H1 (cell line): Measurements from ENCODE around the gene MYF5. TPM values are rescaled to one million over a fixed set of nuclear protein-coding genes. Genes with fewer than 3 reads are reported as not detected.

Experiments
- CTCF ChIA-PET: fragments of 300-600 bp; sonication (Branson Sonifier 250); formaldehyde crosslinking; loops from one replicate; lab custom pipeline; 2021; ENCODE audit not compliant: partially characterized antibody; lab: Charles Lee
- POLR2A ChIA-PET: fragments of 300-600 bp; sonication (Branson Sonifier 250); formaldehyde crosslinking; loops from one replicate; lab custom pipeline; 2021; ENCODE audit warnings: inconsistent platforms; ENCODE audit not compliant: partially characterized antibody; lab: Charles Lee
- DNase-seq, 2 experiments: peaks; one replicate each; pipeline versions ENCODE4 v3.0.0 to v3.0.0-alpha.2; 2010 to 2022; ENCODE audit warnings: low spot score in 2 of 2, low read depth in 1 of 2, mixed read lengths in 1 of 2
- FAIRE-seq: peaks from 2 replicates; lab custom pipeline; 2011; peaks lifted over from hg19 to GRCh38; lab: Jason Lieb, UNC
- H2AFZ ChIP-seq: 2 replicates; pipeline ENCODE4 v1.8.1; 2012; ENCODE audit warnings: low read length, inconsistent platforms
- H2AK5ac ChIP-seq: 2 replicates; pipeline ENCODE4 v1.6.1; 2013; ENCODE audit warnings: low read depth, low read length
- H2BK120ac ChIP-seq: replicated peaks from 2 replicates; pipeline ENCODE3; 2013; ENCODE audit warnings: low read depth, low read length, inconsistent platforms
- H2BK12ac ChIP-seq: 2 replicates; pipeline ENCODE4 v1.6.1; 2013; ENCODE audit warnings: low read depth, low read length
- H2BK15ac ChIP-seq: 2 replicates; pipeline ENCODE4 v1.6.1; 2013; ENCODE audit warnings: low read length
- H2BK20ac ChIP-seq: 2 replicates; pipeline ENCODE4 v1.6.1; 2013; ENCODE audit warnings: low read length
- H2BK5ac ChIP-seq: 2 replicates; pipeline ENCODE4 v1.6.1; 2013; ENCODE audit warnings: low read depth, low read length
- H3K14ac ChIP-seq: 2 replicates; pipeline ENCODE4 v1.6.1; 2013; ENCODE audit warnings: inconsistent platforms; ENCODE audit not compliant: insufficient read length
- H3K18ac ChIP-seq: 2 replicates; pipeline ENCODE4 v1.6.1; 2013; ENCODE audit warnings: low read length; ENCODE audit errors: extremely low read depth
- H3K23ac ChIP-seq: 2 replicates; pipeline ENCODE4 v1.6.1; 2013; ENCODE audit warnings: inconsistent platforms; ENCODE audit not compliant: insufficient read length
- H3K23me2 ChIP-seq: 2 replicates; pipeline ENCODE4 v1.6.1; 2013; ENCODE audit warnings: low read depth, low read length
- H3K27ac ChIP-seq: 2 replicates; pipeline ENCODE4 v1.6.1; 2011; ENCODE audit warnings: low read depth, low read length, inconsistent platforms
- H3K27me3 ChIP-seq, 4 experiments: replicated peaks in 1 of 4; 1 replicate in 1 of 4; 2 replicates in 3 of 4; pipeline versions ENCODE4 v1.6.1 to v1.8.1; 2011 to 2013; ENCODE audit warnings: low read length in 3 of 4, mild to moderate bottlenecking in 3 of 4, inconsistent platforms in 2 of 4, mixed read lengths in 2 of 4, moderate library complexity in 1 of 4; ENCODE audit not compliant: control insufficient read depth in 3 of 4, insufficient read depth in 3 of 4; ENCODE audit errors: extremely low read depth in 1 of 4
- H3K36me3 ChIP-seq, 4 experiments: 2 replicates each; pipeline versions ENCODE4 v1.6.1 to v1.8.1; 2011 to 2013; ENCODE audit warnings: mild to moderate bottlenecking in 4 of 4, low read length in 3 of 4, moderate library complexity in 2 of 4, control low read depth in 1 of 4, inconsistent platforms in 1 of 4; ENCODE audit not compliant: insufficient read depth in 4 of 4, control insufficient read depth in 2 of 4
- H3K4ac ChIP-seq: replicated peaks from 2 replicates; pipeline ENCODE3; 2013; ENCODE audit warnings: low read length, low read depth, mixed read lengths, inconsistent platforms; ENCODE audit not compliant: insufficient read length
- H3K4me1 ChIP-seq, 4 experiments: replicated peaks in 1 of 4; 1 replicate in 1 of 4; 2 replicates in 3 of 4; pipeline versions ENCODE4 v1.6.1 to v1.8.1; 2011 to 2013; ENCODE audit warnings: low read length in 3 of 4, inconsistent platforms in 2 of 4, mixed read lengths in 1 of 4; ENCODE audit not compliant: insufficient read depth in 4 of 4, control insufficient read depth in 3 of 4
- H3K4me2 ChIP-seq, 2 experiments: 2 replicates each; pipeline versions ENCODE4 v1.6.1 to v1.8.1; 2011 to 2013; ENCODE audit warnings: low read depth in 2 of 2, low read length in 2 of 2, control low read depth in 1 of 2, inconsistent platforms in 1 of 2, mild to moderate bottlenecking in 1 of 2; ENCODE audit not compliant: insufficient read depth in 1 of 2
- H3K4me3 ChIP-seq, 4 experiments: fragments of 200-600, 300-600 bp in 1 of 4; sonication (generic), shearing (Covaris generic), sonication (Bioruptor Twin) in 1 of 4; 2 replicates each; pipeline versions ENCODE4 v1.5.1 to v1.8.1; 2011 to 2016; ENCODE audit warnings: low read length in 4 of 4, low read depth in 3 of 4, control low read depth in 2 of 4, inconsistent platforms in 2 of 4, mild to moderate bottlenecking in 2 of 4, mixed read lengths in 1 of 4, moderate library complexity in 1 of 4; ENCODE audit not compliant: insufficient read depth in 2 of 4; ENCODE audit errors: extremely low read depth in 1 of 4
- H3K56ac ChIP-seq: replicated peaks from 2 replicates; pipeline ENCODE3; 2013; ENCODE audit warnings: low read depth, mild to moderate bottlenecking, mixed read lengths, low read length, inconsistent platforms; ENCODE audit not compliant: insufficient read length
- H3K79me1 ChIP-seq: 2 replicates; pipeline ENCODE4 v1.6.1; 2013; ENCODE audit warnings: low read depth, low read length, control low read depth
- H3K79me2 ChIP-seq, 2 experiments: 2 replicates each; pipeline versions ENCODE4 v1.6.1 to v1.8.1; 2012 to 2013; ENCODE audit warnings: low read length in 2 of 2, mild to moderate bottlenecking in 2 of 2, inconsistent platforms in 1 of 2; ENCODE audit not compliant: insufficient read depth in 2 of 2, control insufficient read depth in 1 of 2
- H3K9ac ChIP-seq, 4 experiments: replicated peaks in 1 of 4; 1 replicate in 1 of 4; 2 replicates in 3 of 4; pipeline versions ENCODE4 v1.6.1 to v1.8.1; 2011 to 2013; ENCODE audit warnings: low read depth in 3 of 4, low read length in 3 of 4, control low read depth in 2 of 4, mild to moderate bottlenecking in 2 of 4, moderate library complexity in 2 of 4, inconsistent platforms in 1 of 4; ENCODE audit errors: extremely low read depth in 1 of 4
- H3K9me3 ChIP-seq, 2 experiments: 2 replicates each; pipeline versions ENCODE4 v1.6.1 to v1.8.1; 2012 to 2013; ENCODE audit warnings: mild to moderate bottlenecking in 2 of 2, moderate library complexity in 2 of 2, control low read depth in 1 of 2, inconsistent platforms in 1 of 2, low read depth in 1 of 2, low read length in 1 of 2, mixed read lengths in 1 of 2; ENCODE audit not compliant: insufficient read depth in 2 of 2
- H4K20me1 ChIP-seq, 2 experiments: replicated peaks in 1 of 2; 2 replicates each; pipeline versions ENCODE3 to v1.8.1; 2011 to 2013; ENCODE audit warnings: inconsistent platforms in 2 of 2, low read length in 2 of 2, mild to moderate bottlenecking in 1 of 2; ENCODE audit not compliant: insufficient read depth in 2 of 2, control insufficient read depth in 1 of 2
- H4K5ac ChIP-seq: 2 replicates; pipeline ENCODE4 v1.6.1; 2013; ENCODE audit warnings: low read length, low read depth, mixed read lengths, inconsistent platforms; ENCODE audit not compliant: insufficient read length
- H4K8ac ChIP-seq: 2 replicates; pipeline ENCODE4 v1.8.0; 2013; ENCODE audit warnings: mild to moderate bottlenecking, moderate library complexity, low read length, inconsistent platforms; ENCODE audit not compliant: insufficient read depth; ENCODE audit errors: extremely low read depth
- H4K91ac ChIP-seq: replicated peaks from 2 replicates; pipeline ENCODE3; 2013; ENCODE audit warnings: low read length, mixed read lengths, inconsistent platforms; ENCODE audit not compliant: insufficient read length
- BRCA1 ChIP-seq: IDR thresholded peaks from 2 replicates; pipeline ENCODE4 v1.6.1; 2012; ENCODE audit warnings: low read depth, low read length, improper control_type of control experiment
- CTBP2 ChIP-seq: IDR thresholded peaks from 2 replicates; pipeline ENCODE4 v1.7.0; 2011; ENCODE audit warnings: borderline replicate concordance, mild to moderate bottlenecking, moderate library complexity, mixed read lengths, low read length; ENCODE audit not compliant: insufficient read depth, insufficient read length
- E2F6 ChIP-seq: IDR thresholded peaks from 2 replicates; pipeline ENCODE4 v1.6.1; 2012; ENCODE audit warnings: inconsistent platforms
- FOSL1 ChIP-seq: IDR thresholded peaks from 2 replicates; pipeline ENCODE4 v1.6.1; 2011; ENCODE audit warnings: mild to moderate bottlenecking, low read depth, low read length, moderate library complexity; ENCODE audit not compliant: insufficient read depth
- HDAC6 ChIP-seq: IDR thresholded peaks from one replicate; pipeline ENCODE4 v1.7.1; 2012; ENCODE audit warnings: low read depth, mild to moderate bottlenecking, inconsistent platforms, low read length, moderate library complexity
- KDM1A ChIP-seq: fragments of 200-600, 300-600 bp; sonication (generic); IDR thresholded peaks from 2 replicates; pipeline ENCODE4 v1.7.1; 2016; ENCODE audit warnings: mild to moderate bottlenecking, low read length, borderline replicate concordance
- KDM4A ChIP-seq: IDR thresholded peaks from one replicate; pipeline ENCODE4 v1.7.1; 2012; ENCODE audit warnings: low read depth, mild to moderate bottlenecking, moderate library complexity, low read length, inconsistent platforms; ENCODE audit not compliant: severe bottlenecking
- RAD21 ChIP-seq, 2 experiments: IDR thresholded peaks in 1 of 2; conservative IDR thresholded peaks in 1 of 2; 2 replicates each; pipeline ENCODE4 v1.6.1; 2011; ENCODE audit warnings: low read depth in 2 of 2, low read length in 2 of 2, improper control_type of control experiment in 1 of 2, inconsistent platforms in 1 of 2, mild to moderate bottlenecking in 1 of 2, moderate library complexity in 1 of 2
- SIRT6 ChIP-seq: IDR thresholded peaks from one replicate; pipeline ENCODE4 v1.7.1; 2012; ENCODE audit warnings: low read length, inconsistent platforms
- SP2 ChIP-seq: IDR thresholded peaks from 2 replicates; pipeline ENCODE4 v1.6.1; 2012; ENCODE audit warnings: mild to moderate bottlenecking, low read length, inconsistent platforms
- TCF12 ChIP-seq: IDR thresholded peaks from 2 replicates; pipeline ENCODE4 v1.6.1; 2011; ENCODE audit warnings: low read depth, mild to moderate bottlenecking, low read length
- ZNF274 ChIP-seq: IDR thresholded peaks from 2 replicates; pipeline ENCODE4 v1.7.0; 2012; ENCODE audit warnings: low read length, borderline replicate concordance; ENCODE audit errors: extremely low read depth
- WGBS, 2 experiments: shearing (Covaris generic) in 1 of 2; methylation state at CpG; one replicate each; pipeline versions ENCODE4 v1.1.6 to v1.1.7; 2013 to 2015; ENCODE audit warnings: low lambda C conversion rate in 2 of 2, mixed read lengths in 2 of 2, inconsistent platforms in 1 of 2, low coverage in 1 of 2, missing lambda C conversion rate in 1 of 2; ENCODE audit not compliant: insufficient replicate concordance in 2 of 2, insufficient coverage in 1 of 2, insufficient read length in 1 of 2; ENCODE audit errors: extremely low coverage in 1 of 2, missing lambda C conversion rate in 1 of 2; 5-methylcytosine and 5-hydroxymethylcytosine counted together
- polyA plus RNA-seq, 7 experiments: library from polyadenylated mRNA; depleted of rRNA in 3 of 7; stranded (reverse) in 5 of 7; unstranded in 2 of 7; fragments of >200 nt in 5 of 7; fragments of 200-250 nt in 2 of 7; gene quantifications; 1 replicate in 5 of 7; 2 replicates in 1 of 7; 4 replicates in 1 of 7; pipeline versions ENCODE4 v1.2.1 to v1.2.3, GENCODE V29; 2011 to 2013; ENCODE audit warnings: missing spikeins in 2 of 7, mixed read lengths in 2 of 7
- total RNA-seq: library from RNA; stranded (reverse); fragmentation: NEBNext Ultra II Directional; extraction: Animal tissue kit (Norgen Biotek cat#: 25700); gene quantifications from 2 replicates; pipeline ENCODE4 v1.2.1, GENCODE V29; 2021

Gene MYF5
- total and polyA plus RNA-seq, 2 of the 8 experiments (the other 6 are each of a cell fraction or from before 2014, with no cell fraction given) = 0.09 TPM; not detected in 1

- Histone ChIP-seq H2BK12ac (peak overlapping the region; percentile 82), H3K4me1 (0 out of 7 replicates have a peak, but pooled peaks cover 0 to 2% (median 0%) of the 10 kb centered on the region in 4 experiments), H3K36me3 (no peaks in the 10 kb centered on the region), H4K20me1 (no peaks in the 10 kb centered on the region), H2BK15ac (peak overlapping the region; percentile 19; the same call in 1 of the 2 replicates), H3K23me2 (no peaks in the 10 kb centered on the region), H2AK5ac (no peak overlapping the region), H3K9me3 (no peaks in the 10 kb centered on the region), H3K27ac (no peak overlapping the region), H3K4ac (no peak overlapping the region), H2BK20ac (no peak overlapping the region), H3K4me2 (no peak overlapping the region), H3K23ac (no peak overlapping the region), H3K79me2 (no peaks in the 10 kb centered on the region), H3K4me3 (no peak overlapping the region), H3K18ac (no peak overlapping the region), H4K5ac (no peak overlapping the region), H3K27me3 (no peaks in the 10 kb centered on the region), H3K56ac (no peak overlapping the region), H3K9ac (no peak overlapping the region), H2BK5ac (no peak overlapping the region), H4K91ac (peak overlapping the region; percentile 27), H2AFZ (peak overlapping the region; percentile 65; the same call in 1 of the 2 replicates), H4K8ac (no peak overlapping the region), H3K79me1 (no peaks in the 10 kb centered on the region), H3K14ac (no peak overlapping the region), H2BK120ac (peak overlapping the region; percentile 90)
- DNase-seq (no peak), FAIRE-seq (no peak)
- ChIA-PET POLR2A (no interaction called here), CTCF (no interaction called here)
- 79% methylated on average over 1 of the region's 1 CpG; no CpG with 5 or more reads in 1 of the 2 experiments for WGBS, 2 experiments
- TF ChIP-seq KDM1A (no peak), SP2 (no peak), BRCA1 (no peak), ZNF274 (no peak), CTBP2 (no peak), KDM4A (no peak), FOSL1 (no peak), TCF12 (no peak), RAD21 (IDR thresholded peaks at IDR 0.05 in 1 of 2, conservative IDR thresholded peaks at IDR 0.05 in 1 of 2; ENCODE audit: low read depth in 2 of 2, low read length in 2 of 2) (no peak), HDAC6 (no peak), SIRT6 (no peak), E2F6 (no peak)
Measured at GRCh38 chr12:80692114-80692513, 24.6 kb upstream of the MYF5 start.
